Neural progenitor cell (in vitro differentiated cells): ENCODE results near the gene SUGT1. TPM values are rescaled to one million over a fixed set of nuclear protein-coding genes. Genes with fewer than 3 reads are reported as not detected.

Source experiments
- DNase-seq: peaks from one replicate; pipeline ENCODE4 v3.0.0-alpha.2; 2016; ENCODE audit warnings: low spot score
- H2AFZ ChIP-seq: fragments of 200-600 bp; sonication (generic); replicated peaks from 2 replicates; pipeline ENCODE4 v1.6.1; 2016; ENCODE audit warnings: antibody characterized with exemption
- H3F3A ChIP-seq: fragments of 200-600 bp; sonication (generic); 2 replicates; pipeline ENCODE4 v1.6.1; 2016; ENCODE audit warnings: antibody characterized with exemption, low read depth
- H3K27ac ChIP-seq: fragments of 200-600 bp; sonication (generic); 2 replicates; pipeline ENCODE4 v1.5.1; 2016; ENCODE audit warnings: mild to moderate bottlenecking
- H3K27me3 ChIP-seq: fragments of 200-600 bp; sonication (generic); 2 replicates; pipeline ENCODE4 v1.6.1; 2016; ENCODE audit warnings: mild to moderate bottlenecking, moderate library complexity
- H3K36me3 ChIP-seq: fragments of 200-600 bp; sonication (generic); 2 replicates; pipeline ENCODE4 v1.5.1; 2016
- H3K4me1 ChIP-seq: fragments of 200-600 bp; sonication (generic); 2 replicates; pipeline ENCODE4 v1.6.1; 2016; ENCODE audit warnings: mixed run types
- H3K4me2 ChIP-seq: fragments of 200-600 bp; sonication (generic); 2 replicates; pipeline ENCODE4 v1.6.1; 2016
- H3K4me3 ChIP-seq: fragments of 200-600 bp; sonication (generic); 2 replicates; pipeline ENCODE4 v1.5.1; 2016
- H3K79me2 ChIP-seq: fragments of 200-600 bp; sonication (generic); 2 replicates; pipeline ENCODE4 v1.6.1; 2016; ENCODE audit warnings: low read depth
- H3K9ac ChIP-seq: fragments of 200-600 bp; sonication (generic); 2 replicates; pipeline ENCODE4 v1.6.1; 2016
- H3K9me3 ChIP-seq: fragments of 200-600 bp; sonication (generic); 2 replicates; pipeline ENCODE4 v1.5.1; 2016; ENCODE audit warnings: low read depth
- H4K20me1 ChIP-seq: fragments of 200-600 bp; sonication (generic); 2 replicates; pipeline ENCODE4 v1.6.1; 2016; ENCODE audit warnings: low read depth
- H3K27ac Mint-ChIP-seq: 3 replicates; pipeline ENCODE4 v1.8.0; 2021; ENCODE audit warnings: mixed read lengths
- H3K27me3 Mint-ChIP-seq: 2 replicates; pipeline ENCODE4 v1.8.0; 2022; ENCODE audit warnings: low read depth, mild to moderate bottlenecking, inconsistent platforms, moderate library complexity, mixed read lengths; ENCODE audit not compliant: insufficient read depth
- H3K36me3 Mint-ChIP-seq: 3 replicates; pipeline ENCODE4 v1.8.0; 2021; ENCODE audit warnings: mixed read lengths
- H3K4me1 Mint-ChIP-seq: 3 replicates; pipeline ENCODE4 v1.8.0; 2021; ENCODE audit warnings: mixed read lengths
- H3K4me3 Mint-ChIP-seq: 3 replicates; pipeline ENCODE4 v1.8.0; 2021; ENCODE audit warnings: mild to moderate bottlenecking, moderate library complexity, mixed read lengths
- H3K9me3 Mint-ChIP-seq: 3 replicates; pipeline ENCODE4 v1.8.0; 2020; ENCODE audit warnings: mixed read lengths
- CTCF ChIP-seq: fragments of 200-600 bp; sonication (generic); IDR thresholded peaks from 2 replicates; pipeline ENCODE4 v1.5.1; 2017; ENCODE audit warnings: antibody characterized with exemption, mild to moderate bottlenecking
- EZH2 ChIP-seq: fragments of 200-600 bp; sonication (generic); IDR thresholded peaks from 2 replicates; pipeline ENCODE4 v1.6.1; 2017; ENCODE audit warnings: antibody characterized with exemption, mild to moderate bottlenecking, moderate library complexity
- EZH2phosphoT487 ChIP-seq: fragments of 200-600 bp; sonication (generic); IDR thresholded peaks from 2 replicates; pipeline ENCODE4 v1.6.1; 2017; ENCODE audit warnings: antibody characterized with exemption
- total RNA-seq: library from RNA; depleted of rRNA; stranded (reverse); fragments of >200 nt; gene quantifications from 2 replicates; pipeline ENCODE4 v1.2.3, GENCODE V29; 2015; ENCODE audit warnings: low replicate concordance

Gene SUGT1
- total RNA-seq, 1 donor from 2014 or later, result 67.0 TPM

GRCh38 chr13:52723181-52723580, 70.5 kb downstream of the SUGT1 start:
- no peak overlapping the region for H3K27ac Mint-ChIP-seq
- Histone ChIP-seq H3K9me3 (no peaks in the 10 kb centered on the region), H3F3A (no peaks in the 10 kb centered on the region), H3K36me3 (no peaks in the 10 kb centered on the region), H3K4me3 (no peak overlapping the region), H3K4me1 (no peaks in the 10 kb centered on the region), H3K79me2 (no peaks in the 10 kb centered on the region), H2AFZ (no peak overlapping the region), H4K20me1 (no peaks in the 10 kb centered on the region), H3K27me3 (no peaks in the 10 kb centered on the region), H3K4me2 (no peak overlapping the region), H3K27ac (no peak overlapping the region), H3K9ac (no peak overlapping the region)
- no peak for DNase-seq
- peaks cover 15% of the 10 kb centered on the region for H3K9me3 Mint-ChIP-seq
- TF ChIP-seq EZH2 (no peak), EZH2phosphoT487 (no peak), CTCF (no peak)
- peaks cover 5% of the 10 kb centered on the region for H3K27me3 Mint-ChIP-seq
- H3K36me3 Mint-ChIP-seq, result no peaks in the 10 kb centered on the region
- H3K4me1 Mint-ChIP-seq, result peaks cover 2% of the 10 kb centered on the region
- no peak overlapping the region for H3K4me3 Mint-ChIP-seq

GRCh38 chr13:52725302-52725701, 72.7 kb downstream of the SUGT1 start:
- no peak for TF ChIP-seq EZH2phosphoT487
- TF ChIP-seq EZH2, result no peak
- no peak for TF ChIP-seq CTCF
- Mint-ChIP-seq H3K4me3 (no peak overlapping the region), H3K36me3 (no peaks in the 10 kb centered on the region), H3K27me3 (peaks cover 5% of the 10 kb centered on the region), H3K4me1 (peaks cover 11% of the 10 kb centered on the region), H3K9me3 (peaks cover 2% of the 10 kb centered on the region), H3K27ac (no peak overlapping the region)
- H3K4me1 ChIP-seq, result no peaks in the 10 kb centered on the region
- no peaks in the 10 kb centered on the region for H3K9me3 ChIP-seq
- H3K27me3 ChIP-seq, result no peaks in the 10 kb centered on the region
- H4K20me1 ChIP-seq, result no peaks in the 10 kb centered on the region
- no peak overlapping the region for H2AFZ ChIP-seq
- DNase-seq, result no peak
- no peak overlapping the region for H3K9ac ChIP-seq
- no peak overlapping the region for H3K4me3 ChIP-seq
- no peaks in the 10 kb centered on the region for H3K36me3 ChIP-seq
- no peaks in the 10 kb centered on the region for H3K79me2 ChIP-seq
- H3K27ac ChIP-seq, result no peak overlapping the region
- H3F3A ChIP-seq, result peaks cover 6% of the 10 kb centered on the region
- no peak overlapping the region for H3K4me2 ChIP-seq

DNA sequence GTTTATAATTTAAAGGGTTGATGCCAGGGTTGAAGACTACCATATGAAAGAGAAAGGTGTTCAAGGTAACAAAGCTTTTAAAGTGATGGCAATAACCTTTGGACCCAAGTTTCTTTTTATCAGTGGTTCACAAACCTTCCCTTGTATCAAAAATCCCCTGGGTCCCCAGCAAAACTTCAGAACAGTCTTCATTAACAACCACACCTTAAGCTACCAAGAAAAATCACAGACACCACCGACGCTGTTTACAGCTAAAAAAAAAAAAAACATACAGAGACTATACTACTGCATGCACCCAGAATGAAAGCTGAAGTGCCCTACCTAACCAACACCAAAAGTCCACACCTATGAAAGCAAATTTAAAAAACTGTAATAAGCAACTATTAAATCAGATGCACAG, 73.6 kb downstream of the SUGT1 start:
- no peak for DNase-seq
- Histone ChIP-seq H3K4me1 (no peaks in the 10 kb centered on the region), H3K9ac (no peak overlapping the region), H3K9me3 (no peaks in the 10 kb centered on the region), H2AFZ (no peak overlapping the region), H3F3A (peaks cover 6% of the 10 kb centered on the region), H3K36me3 (no peaks in the 10 kb centered on the region), H3K79me2 (no peaks in the 10 kb centered on the region), H3K4me3 (no peak overlapping the region), H3K27me3 (no peaks in the 10 kb centered on the region), H3K4me2 (no peak overlapping the region), H4K20me1 (no peaks in the 10 kb centered on the region), H3K27ac (no peak overlapping the region)
- Mint-ChIP-seq H3K4me3 (no peak overlapping the region), H3K27me3 (peaks cover 3% of the 10 kb centered on the region), H3K36me3 (no peaks in the 10 kb centered on the region), H3K27ac (no peak overlapping the region), H3K9me3 (peaks cover 2% of the 10 kb centered on the region), H3K4me1 (peaks cover 11% of the 10 kb centered on the region)
- TF ChIP-seq EZH2phosphoT487 (no peak), EZH2 (no peak), CTCF (no peak)
